Nephron progenitor cell (in vitro differentiated cells): ENCODE results near the gene FBP2.

Source experiments
- DNase-seq: peaks from one replicate; pipeline ENCODE4 v3.0.0; 2021
- H3K27ac Mint-ChIP-seq: 2 replicates; pipeline ENCODE4 v1.8.0; 2021; ENCODE audit warnings: mild to moderate bottlenecking, moderate library complexity, mixed read lengths
- H3K27me3 Mint-ChIP-seq: 2 replicates; pipeline ENCODE4 v1.8.0; 2021; ENCODE audit warnings: mild to moderate bottlenecking, low read depth, mixed read lengths; ENCODE audit not compliant: poor library complexity
- H3K36me3 Mint-ChIP-seq: 2 replicates; pipeline ENCODE4 v1.8.0; 2021; ENCODE audit warnings: low read depth, mixed read lengths
- H3K4me1 Mint-ChIP-seq: 2 replicates; pipeline ENCODE4 v1.8.0; 2021; ENCODE audit warnings: mixed read lengths
- H3K4me3 Mint-ChIP-seq: 2 replicates; pipeline ENCODE4 v1.8.0; 2021; ENCODE audit warnings: mild to moderate bottlenecking, moderate library complexity, mixed read lengths
- H3K9me3 Mint-ChIP-seq: 2 replicates; pipeline ENCODE4 v1.8.0; 2021; ENCODE audit warnings: mild to moderate bottlenecking, moderate library complexity, mixed read lengths
- TF ChIP-seq, protein P1 (sequence below): fragments of 200-600 bp; sonication (generic); IDR thresholded peaks from 2 replicates; pipeline ENCODE4 v1.5.0; 2021; ENCODE audit warnings: antibody characterized with exemption

Gene FBP2

DNA sequence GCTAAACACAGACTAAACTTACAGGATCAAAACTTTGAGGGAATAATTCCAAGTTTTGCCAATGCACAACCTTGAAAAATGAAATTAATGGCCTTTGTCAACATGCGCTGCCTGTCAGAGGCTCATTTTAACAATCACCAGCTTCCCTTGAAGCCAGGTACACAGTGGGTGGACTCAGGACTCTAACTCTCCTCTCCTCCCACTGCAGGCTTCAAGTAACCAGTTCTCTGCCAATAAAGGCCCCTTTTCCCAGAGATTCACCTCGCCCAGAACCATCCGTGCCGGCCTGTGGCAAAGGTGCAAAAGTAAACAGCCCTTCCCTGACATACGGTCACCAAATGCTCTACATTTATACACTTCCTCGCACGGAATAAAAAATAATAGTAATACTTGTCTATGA lies 18.4 kb upstream of the FBP2 start:
- no peaks in the 10 kb centered on the region for H3K36me3 Mint-ChIP-seq
- TF ChIP-seq, protein P1, sequence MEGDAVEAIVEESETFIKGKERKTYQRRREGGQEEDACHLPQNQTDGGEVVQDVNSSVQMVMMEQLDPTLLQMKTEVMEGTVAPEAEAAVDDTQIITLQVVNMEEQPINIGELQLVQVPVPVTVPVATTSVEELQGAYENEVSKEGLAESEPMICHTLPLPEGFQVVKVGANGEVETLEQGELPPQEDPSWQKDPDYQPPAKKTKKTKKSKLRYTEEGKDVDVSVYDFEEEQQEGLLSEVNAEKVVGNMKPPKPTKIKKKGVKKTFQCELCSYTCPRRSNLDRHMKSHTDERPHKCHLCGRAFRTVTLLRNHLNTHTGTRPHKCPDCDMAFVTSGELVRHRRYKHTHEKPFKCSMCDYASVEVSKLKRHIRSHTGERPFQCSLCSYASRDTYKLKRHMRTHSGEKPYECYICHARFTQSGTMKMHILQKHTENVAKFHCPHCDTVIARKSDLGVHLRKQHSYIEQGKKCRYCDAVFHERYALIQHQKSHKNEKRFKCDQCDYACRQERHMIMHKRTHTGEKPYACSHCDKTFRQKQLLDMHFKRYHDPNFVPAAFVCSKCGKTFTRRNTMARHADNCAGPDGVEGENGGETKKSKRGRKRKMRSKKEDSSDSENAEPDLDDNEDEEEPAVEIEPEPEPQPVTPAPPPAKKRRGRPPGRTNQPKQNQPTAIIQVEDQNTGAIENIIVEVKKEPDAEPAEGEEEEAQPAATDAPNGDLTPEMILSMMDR, result no peak
- no peaks in the 10 kb centered on the region for H3K9me3 Mint-ChIP-seq
- H3K4me3 Mint-ChIP-seq, result no peak overlapping the region
- peaks cover 6% of the 10 kb centered on the region for H3K27me3 Mint-ChIP-seq
- DNase-seq, result no peak
- H3K4me1 Mint-ChIP-seq, result peaks cover 32% of the 10 kb centered on the region
- no peak overlapping the region for H3K27ac Mint-ChIP-seq

DNA sequence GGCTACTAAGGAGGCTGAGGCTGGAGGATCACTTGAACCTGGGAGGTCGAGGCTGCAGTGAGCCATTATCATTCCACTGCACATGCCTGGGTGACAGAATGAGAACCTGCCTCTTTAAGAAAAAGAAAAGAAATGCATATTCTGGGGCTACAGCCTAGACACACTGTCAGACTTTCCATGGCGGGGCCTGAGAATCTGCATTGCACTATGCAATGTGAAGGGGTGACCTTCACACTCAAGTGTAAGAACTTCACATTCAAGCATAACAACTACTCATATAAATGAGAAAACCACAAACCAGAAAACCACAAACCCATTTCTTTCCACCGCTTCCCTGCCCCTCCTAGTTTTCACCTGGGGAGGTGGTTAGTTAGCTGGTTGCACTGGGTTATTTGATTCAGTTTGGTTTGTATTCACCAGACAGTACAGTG lies 18.0 kb upstream of the FBP2 start:
- H3K9me3 Mint-ChIP-seq, result no peaks in the 10 kb centered on the region

DNA sequence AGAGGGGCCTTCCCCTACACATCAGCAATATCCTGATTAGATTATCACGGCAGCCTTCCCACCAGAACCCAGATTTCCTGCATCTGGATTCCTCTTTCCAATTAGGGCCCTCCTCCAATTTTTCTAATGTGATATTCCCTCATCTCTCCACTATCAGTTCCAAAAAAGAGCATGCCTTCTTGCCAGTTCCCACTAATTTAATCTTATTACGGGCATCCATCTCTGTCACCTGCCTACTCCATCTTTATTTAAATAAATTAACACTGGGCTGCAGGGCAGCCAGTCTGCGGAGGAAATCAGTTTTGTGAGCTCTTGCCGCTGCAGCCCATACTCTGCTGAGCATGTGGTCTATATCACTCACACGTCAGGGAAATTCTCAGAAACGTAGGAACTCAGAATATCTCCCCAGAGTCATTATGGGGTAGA lies 16.6 kb upstream of the FBP2 start:
- DNase-seq, result no peak
- Mint-ChIP-seq H3K9me3 (no peaks in the 10 kb centered on the region), H3K36me3 (no peaks in the 10 kb centered on the region), H3K4me3 (no peak overlapping the region), H3K4me1 (peaks cover 42% of the 10 kb centered on the region), H3K27ac (no peak overlapping the region), H3K27me3 (peaks cover 6% of the 10 kb centered on the region)
- TF ChIP-seq, protein P1, result no peak

More for the DNA sequence above, 18.0 kb upstream of the FBP2 start:
- peaks cover 6% of the 10 kb centered on the region for H3K27me3 Mint-ChIP-seq
- peaks cover 35% of the 10 kb centered on the region for H3K4me1 Mint-ChIP-seq
- H3K27ac Mint-ChIP-seq, result no peak overlapping the region
- DNase-seq, result no peak
- no peak overlapping the region for H3K4me3 Mint-ChIP-seq
- TF ChIP-seq, protein P1, result no peak
- no peaks in the 10 kb centered on the region for H3K36me3 Mint-ChIP-seq

DNA sequence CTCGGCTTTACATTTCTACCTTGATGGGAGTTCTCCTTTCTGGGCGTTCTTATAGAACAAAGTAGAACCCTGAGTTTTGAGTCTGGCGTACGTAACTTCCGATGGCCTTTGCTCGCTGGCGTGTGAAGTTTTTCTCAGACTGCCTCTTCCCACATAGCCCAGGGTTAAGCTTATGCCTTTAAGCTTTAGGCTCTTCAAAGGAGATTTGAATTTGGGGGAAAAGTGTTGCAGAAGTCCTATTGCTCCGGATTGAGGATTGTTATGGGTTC lies 13.7 kb upstream of the FBP2 start:
- Mint-ChIP-seq H3K4me3 (no peak overlapping the region), H3K36me3 (no peaks in the 10 kb centered on the region), H3K4me1 (peaks cover 55% of the 10 kb centered on the region), H3K9me3 (no peaks in the 10 kb centered on the region), H3K27me3 (peaks cover 6% of the 10 kb centered on the region), H3K27ac (no peak overlapping the region)
- TF ChIP-seq, protein P1, result no peak
- no peak for DNase-seq

DNA sequence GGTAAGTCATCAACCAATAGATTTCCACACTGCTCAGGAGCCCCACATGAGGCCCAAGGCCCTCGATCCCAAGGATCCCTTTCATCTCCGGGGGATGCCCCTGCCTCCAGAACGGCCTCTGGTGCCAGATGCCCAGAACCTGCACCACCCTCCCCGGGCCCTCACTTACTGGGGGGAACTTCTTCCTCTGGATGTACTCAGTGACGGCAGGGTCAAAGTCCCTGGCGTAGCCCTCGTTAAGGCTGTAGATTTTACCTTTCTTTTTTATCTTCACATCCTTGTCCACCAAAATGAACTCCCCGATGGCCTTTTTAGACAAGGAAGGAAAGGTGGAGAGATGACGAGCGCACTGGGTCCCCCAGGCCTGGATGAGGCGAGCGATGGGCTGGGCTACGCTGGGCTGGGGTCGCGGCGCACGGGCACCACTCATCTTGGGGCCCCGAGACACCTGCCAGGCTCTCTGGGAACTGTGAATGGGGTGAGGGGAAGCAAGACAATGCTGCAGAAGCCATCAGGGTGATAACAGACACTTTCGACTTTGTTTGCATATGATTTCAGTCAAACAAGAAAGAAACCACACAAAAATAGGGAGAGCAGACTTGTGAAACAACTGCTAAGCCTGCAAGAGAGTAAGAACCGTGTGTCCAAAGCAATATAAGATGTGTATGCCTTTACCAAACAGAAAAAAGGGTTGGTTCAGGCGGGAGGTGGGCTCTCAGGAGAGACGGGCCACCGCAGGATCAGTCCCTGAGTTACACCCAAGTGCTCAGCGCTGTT lies 13.2 kb upstream of the FBP2 start:
- H3K4me3 Mint-ChIP-seq, result no peak overlapping the region
- no peak for DNase-seq
- TF ChIP-seq, protein P1, result no peak
- peaks cover 8% of the 10 kb centered on the region for H3K27me3 Mint-ChIP-seq
- no peaks in the 10 kb centered on the region for H3K9me3 Mint-ChIP-seq
- no peaks in the 10 kb centered on the region for H3K36me3 Mint-ChIP-seq
- H3K27ac Mint-ChIP-seq, result no peak overlapping the region
- H3K4me1 Mint-ChIP-seq, result peaks cover 55% of the 10 kb centered on the region
